Measurements from ENCODE around the gene SLC34A3.

The SLC34A3 gene

DNA sequence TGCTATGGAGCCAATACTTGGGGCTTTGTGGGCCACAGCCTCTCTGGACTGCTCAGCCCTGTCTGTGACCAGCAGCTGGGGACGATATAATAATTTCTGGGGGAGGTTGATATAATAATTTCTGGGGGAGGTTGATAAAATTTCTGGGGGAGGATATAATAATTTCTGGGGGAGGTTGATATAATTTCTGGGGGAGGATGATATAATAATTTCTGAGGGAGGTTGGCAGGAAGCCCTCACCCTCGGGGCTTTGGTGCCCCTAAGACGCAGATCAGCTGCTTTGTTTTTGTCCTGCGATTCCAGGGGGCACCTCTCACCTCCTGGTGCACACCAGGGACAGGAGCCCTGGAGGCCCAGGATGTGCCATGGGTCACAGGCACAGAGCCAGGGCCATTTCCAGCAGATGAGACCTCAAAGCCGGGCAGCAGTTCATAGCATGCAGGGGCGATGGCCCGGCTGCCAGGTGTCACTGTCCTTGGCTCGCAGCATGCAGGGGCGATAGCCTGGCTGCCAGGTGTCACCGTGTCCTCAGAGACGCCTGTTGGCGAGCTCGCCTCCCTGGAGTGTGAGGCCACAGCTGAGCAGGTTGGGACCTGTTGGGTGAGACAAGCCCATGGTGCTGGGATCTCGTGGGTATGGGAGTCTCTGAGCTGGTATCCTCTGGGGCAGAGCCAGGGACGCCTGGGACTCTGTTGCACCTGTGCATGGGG lies 43.1 kb downstream of the SLC34A3 start:
- H3K9me3 ChIP-seq (ENCODE audit: low read length), result no peaks in the 10 kb centered on the region
- peaks cover 72% of the 10 kb centered on the region for H3K4me1 ChIP-seq (ENCODE audit: insufficient read depth, low read length, severe bottlenecking)
- H3K9ac ChIP-seq (ENCODE audit: low read length), result peak overlapping the region; percentile 12; the same call in 1 of the 2 replicates
- no peaks in the 10 kb centered on the region for H3K9me2 ChIP-seq (ENCODE audit: low read depth, low read length)
- peak overlapping the region; percentile 16; the same call in 1 of the 2 replicates for H3K4me2 ChIP-seq (ENCODE audit: low read length)
- no peak overlapping the region for H2AFZ ChIP-seq (ENCODE audit: low read length)
- TF ChIP-seq, protein P1, sequence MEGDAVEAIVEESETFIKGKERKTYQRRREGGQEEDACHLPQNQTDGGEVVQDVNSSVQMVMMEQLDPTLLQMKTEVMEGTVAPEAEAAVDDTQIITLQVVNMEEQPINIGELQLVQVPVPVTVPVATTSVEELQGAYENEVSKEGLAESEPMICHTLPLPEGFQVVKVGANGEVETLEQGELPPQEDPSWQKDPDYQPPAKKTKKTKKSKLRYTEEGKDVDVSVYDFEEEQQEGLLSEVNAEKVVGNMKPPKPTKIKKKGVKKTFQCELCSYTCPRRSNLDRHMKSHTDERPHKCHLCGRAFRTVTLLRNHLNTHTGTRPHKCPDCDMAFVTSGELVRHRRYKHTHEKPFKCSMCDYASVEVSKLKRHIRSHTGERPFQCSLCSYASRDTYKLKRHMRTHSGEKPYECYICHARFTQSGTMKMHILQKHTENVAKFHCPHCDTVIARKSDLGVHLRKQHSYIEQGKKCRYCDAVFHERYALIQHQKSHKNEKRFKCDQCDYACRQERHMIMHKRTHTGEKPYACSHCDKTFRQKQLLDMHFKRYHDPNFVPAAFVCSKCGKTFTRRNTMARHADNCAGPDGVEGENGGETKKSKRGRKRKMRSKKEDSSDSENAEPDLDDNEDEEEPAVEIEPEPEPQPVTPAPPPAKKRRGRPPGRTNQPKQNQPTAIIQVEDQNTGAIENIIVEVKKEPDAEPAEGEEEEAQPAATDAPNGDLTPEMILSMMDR (IDR thresholded peaks at IDR 0.05; ENCODE audit: low read length), result no peak
- no peaks in the 10 kb centered on the region for H3K79me2 ChIP-seq (ENCODE audit: insufficient read depth, low read length)
- no peak overlapping the region for H3K4me3 ChIP-seq (ENCODE audit: low read depth, low read length, poor library complexity, severe bottlenecking)
- H3K27ac ChIP-seq (ENCODE audit: low read depth, low read length, poor library complexity, severe bottlenecking), result peak overlapping the region; percentile 83
- no peaks in the 10 kb centered on the region for H3K27me3 ChIP-seq (ENCODE audit: insufficient read depth, low read length)
- H4K20me1 ChIP-seq (ENCODE audit: insufficient read depth, low read length), result no peaks in the 10 kb centered on the region
- H3F3A ChIP-seq (ENCODE audit: insufficient read depth, low read length), result no peaks in the 10 kb centered on the region
- peaks cover 30% of the 10 kb centered on the region for H3K36me3 ChIP-seq (ENCODE audit: insufficient read depth, low read length)

- peaks cover 22% of the 10 kb centered on the region for H3K36me3 ChIP-seq (ENCODE audit: insufficient read depth, low read length)
- no peak overlapping the region for H3K4me2 ChIP-seq (ENCODE audit: low read length)
- no peaks in the 10 kb centered on the region for H3K9me2 ChIP-seq (ENCODE audit: low read depth, low read length)
- H3K27ac ChIP-seq (ENCODE audit: low read depth, low read length, poor library complexity, severe bottlenecking), result peak overlapping the region; percentile 83
- H3K4me3 ChIP-seq (ENCODE audit: low read depth, low read length, poor library complexity, severe bottlenecking), result no peak overlapping the region
- no peaks in the 10 kb centered on the region for H3K9me3 ChIP-seq (ENCODE audit: low read length)
- no peaks in the 10 kb centered on the region for H3K27me3 ChIP-seq (ENCODE audit: insufficient read depth, low read length)
- H4K20me1 ChIP-seq (ENCODE audit: insufficient read depth, low read length), result no peaks in the 10 kb centered on the region
- H3K4me1 ChIP-seq (ENCODE audit: insufficient read depth, low read length, severe bottlenecking), result peaks cover 65% of the 10 kb centered on the region
- TF ChIP-seq, protein P1 (IDR thresholded peaks at IDR 0.05; ENCODE audit: low read length), result no peak
- no peak for TF ChIP-seq EZH2 (IDR thresholded peaks at IDR 0.05; ENCODE audit: borderline replicate concordance, low read length)
- no peak overlapping the region for H2AFZ ChIP-seq (ENCODE audit: low read length)
- H3F3A ChIP-seq (ENCODE audit: insufficient read depth, low read length), result no peaks in the 10 kb centered on the region
- H3K79me2 ChIP-seq (ENCODE audit: insufficient read depth, low read length), result no peaks in the 10 kb centered on the region
- no peak overlapping the region for H3K9ac ChIP-seq (ENCODE audit: low read length)
Measured at GRCh38 chr9:137275203-137275587, 44.5 kb downstream of the SLC34A3 start.

- H4K20me1 ChIP-seq (ENCODE audit: insufficient read depth, low read length), result no peaks in the 10 kb centered on the region
- H3K4me2 ChIP-seq (ENCODE audit: low read length), result no peak overlapping the region
- no peaks in the 10 kb centered on the region for H3F3A ChIP-seq (ENCODE audit: insufficient read depth, low read length)
- no peaks in the 10 kb centered on the region for H3K9me3 ChIP-seq (ENCODE audit: low read length)
- no peaks in the 10 kb centered on the region for H3K9me2 ChIP-seq (ENCODE audit: low read depth, low read length)
- H3K79me2 ChIP-seq (ENCODE audit: insufficient read depth, low read length), result no peaks in the 10 kb centered on the region
- peaks cover 21% of the 10 kb centered on the region for H3K36me3 ChIP-seq (ENCODE audit: insufficient read depth, low read length)
- no peaks in the 10 kb centered on the region for H3K27me3 ChIP-seq (ENCODE audit: insufficient read depth, low read length)
- H2AFZ ChIP-seq (ENCODE audit: low read length), result no peak overlapping the region
- H3K4me3 ChIP-seq (ENCODE audit: low read depth, low read length, poor library complexity, severe bottlenecking), result no peak overlapping the region
- TF ChIP-seq, protein P1 (IDR thresholded peaks at IDR 0.05; ENCODE audit: low read length), result no peak
- TF ChIP-seq EZH2 (IDR thresholded peaks at IDR 0.05; ENCODE audit: borderline replicate concordance, low read length), result no peak
- H3K9ac ChIP-seq (ENCODE audit: low read length), result no peak overlapping the region; the same call in 1 of the 2 replicates
- peaks cover 71% of the 10 kb centered on the region for H3K4me1 ChIP-seq (ENCODE audit: insufficient read depth, low read length, severe bottlenecking)
- peak overlapping the region; percentile 83 for H3K27ac ChIP-seq (ENCODE audit: low read depth, low read length, poor library complexity, severe bottlenecking)
Measured at GRCh38 chr9:137275588-137276472, 45.1 kb downstream of the SLC34A3 start.
